Esophagus mucosa (tissue), 1 donor: ENCODE results near the gene SGSM1. TPM values are rescaled to one million over a fixed set of nuclear protein-coding genes. Genes with fewer than 3 reads are reported as not detected.

Experiments used
- ATAC-seq: fragments of 200-7000 bp; cut with Tn5 transposase; one replicate; pipeline ENCODE4 v1.9.1; 2020
- total RNA-seq: library from RNA; stranded (reverse); gene quantifications from one replicate; pipeline ENCODE4 v1.2.4, GENCODE V29; 2023
- donor health status: DM: yes; HTN: yes; CAD: no.

SGSM1 gene
- total RNA-seq, 1 donor from 2014 or later: 0.20 TPM

- ATAC-seq: peak; percentile 93
Measured at GRCh38 chr22:24951942-24952836, 146.2 kb downstream of the SGSM1 start, which contains the start of gene KIAA1671. KIAA1671 (plus strand) TSS chr22:24952716; CDS start chr22:25028000, 75,284 bp downstream.

- ATAC-seq: peak; percentile 41
Measured at GRCh38 chr22:24952837-24953383, 146.9 kb downstream of the SGSM1 start.

- ATAC-seq: peak; percentile 3
Measured at GRCh38 chr22:24953384-24954113, 147.5 kb downstream of the SGSM1 start.

- no peak for ATAC-seq
Measured at GRCh38 chr22:24954114-24954463, 148.1 kb downstream of the SGSM1 start.

GRCh38 chr22:24954856-24955255 is 148.8 kb downstream of the SGSM1 start:
- ATAC-seq: no peak

- ATAC-seq: no peak
Measured at GRCh38 chr22:24957043-24957442, 151.0 kb downstream of the SGSM1 start.

GRCh38 chr22:24961217-24961844 is 155.3 kb downstream of the SGSM1 start:
- ATAC-seq: no peak

- no peak for ATAC-seq
Measured at GRCh38 chr22:24962094-24962493, 156.1 kb downstream of the SGSM1 start.

GRCh38 chr22:24962835-24963234 is 156.8 kb downstream of the SGSM1 start:
- ATAC-seq: no peak

GRCh38 chr22:24964441-24964840 is 158.4 kb downstream of the SGSM1 start:
- ATAC-seq: no peak

- peak; percentile 93 for ATAC-seq
Measured at GRCh38 chr22:24965822-24966626, 160.0 kb downstream of the SGSM1 start.

- ATAC-seq: peak; percentile 51
Measured at GRCh38 chr22:24968066-24968561, 162.1 kb downstream of the SGSM1 start.

- no peak for ATAC-seq
Measured at GRCh38 chr22:24969560-24970301, 163.7 kb downstream of the SGSM1 start.

GRCh38 chr22:24972369-24972768 is 166.4 kb downstream of the SGSM1 start:
- ATAC-seq: no peak

GRCh38 chr22:24973872-24974271 is 167.9 kb downstream of the SGSM1 start:
- ATAC-seq: no peak

GRCh38 chr22:24975125-24975640 is 169.2 kb downstream of the SGSM1 start:
- ATAC-seq: no peak

GRCh38 chr22:24975813-24976341 is 169.9 kb downstream of the SGSM1 start:
- peak; percentile 24 for ATAC-seq

GRCh38 chr22:24976442-24977218 is 170.6 kb downstream of the SGSM1 start:
- peak; percentile 88 for ATAC-seq
